Osteoblast (primary cell): ENCODE results near the gene C1QTNF9. TPM values are rescaled to one million over a fixed set of nuclear protein-coding genes. Genes with fewer than 3 reads are reported as not detected.
"Not testable (repeated sequence)": the region's sequence is repeated elsewhere in the genome, so short reads cannot be mapped to it uniquely, and the experiment has no call there.

ENCODE experiments used
- DNase-seq: peaks from one replicate; pipeline ENCODE4 v3.0.0; 2011; ENCODE audit warnings: low spot score, mixed read lengths; ENCODE audit not compliant: insufficient read length; ENCODE audit errors: missing footprints
- H2AFZ ChIP-seq: 2 replicates; pipeline ENCODE4 v1.6.0; 2011; ENCODE audit warnings: mild to moderate bottlenecking, low read length
- H3K27ac ChIP-seq: 2 replicates; pipeline ENCODE4 v1.5.1; 2011; ENCODE audit warnings: mild to moderate bottlenecking, low read depth, low read length, moderate library complexity
- H3K27me3 ChIP-seq: 2 replicates; pipeline ENCODE4 v1.6.0; 2012; ENCODE audit warnings: mild to moderate bottlenecking, control low read depth, inconsistent platforms, low read length, moderate library complexity; ENCODE audit not compliant: insufficient read depth
- H3K36me3 ChIP-seq: 2 replicates; pipeline ENCODE4 v1.5.1; 2011; ENCODE audit warnings: mild to moderate bottlenecking, low read length, control low read depth, moderate library complexity; ENCODE audit not compliant: insufficient read depth
- H3K4me1 ChIP-seq: 2 replicates; pipeline ENCODE4 v1.5.1; 2011; ENCODE audit warnings: mild to moderate bottlenecking, low read length, control low read depth, moderate library complexity; ENCODE audit not compliant: insufficient read depth
- H3K4me2 ChIP-seq: 2 replicates; pipeline ENCODE4 v1.6.0; 2011; ENCODE audit warnings: mild to moderate bottlenecking, low read length; ENCODE audit not compliant: insufficient read depth
- H3K4me3 ChIP-seq: fragments of 200-600 bp; sonication (generic); 3 replicates; pipeline ENCODE4 v1.5.1; 2012; ENCODE audit warnings: mild to moderate bottlenecking, low read length, inconsistent platforms; ENCODE audit not compliant: insufficient read depth
- H3K79me2 ChIP-seq: 2 replicates; pipeline ENCODE4 v1.6.0; 2012; ENCODE audit warnings: mild to moderate bottlenecking, low read length, control low read depth, inconsistent platforms; ENCODE audit not compliant: insufficient read depth
- H3K9me3 ChIP-seq: 2 replicates; pipeline ENCODE4 v1.5.1; 2011; ENCODE audit warnings: low read depth, low read length, control low read depth
- H4K20me1 ChIP-seq: 2 replicates; pipeline ENCODE4 v1.6.0; 2012; ENCODE audit warnings: mild to moderate bottlenecking, low read length, control low read depth; ENCODE audit not compliant: insufficient read depth
- total RNA-seq: library from RNA; depleted of rRNA; stranded (reverse); fragments of >200 nt; gene quantifications from 2 replicates; pipeline ENCODE4 v1.2.3, GENCODE V29; 2012
- TF ChIP-seq, protein P1 (sequence below): IDR thresholded peaks from 2 replicates; pipeline ENCODE4 v1.5.1; 2011; ENCODE audit warnings: mild to moderate bottlenecking, low read depth, low read length, moderate library complexity; ENCODE audit errors: extremely low read depth

The C1QTNF9 gene
- total RNA-seq, 1 donor: not detected

- Histone ChIP-seq H4K20me1 (no peaks in the 10 kb centered on the region), H3K4me2 (no peak overlapping the region), H3K4me1 (no peaks in the 10 kb centered on the region), H2AFZ (no peak overlapping the region), H3K9me3 (no peaks in the 10 kb centered on the region), H3K4me3 (no peak overlapping the region), H3K36me3 (no peaks in the 10 kb centered on the region), H3K79me2 (no peaks in the 10 kb centered on the region), H3K27me3 (no peaks in the 10 kb centered on the region), H3K27ac (no peak overlapping the region)
- TF ChIP-seq, protein P1, sequence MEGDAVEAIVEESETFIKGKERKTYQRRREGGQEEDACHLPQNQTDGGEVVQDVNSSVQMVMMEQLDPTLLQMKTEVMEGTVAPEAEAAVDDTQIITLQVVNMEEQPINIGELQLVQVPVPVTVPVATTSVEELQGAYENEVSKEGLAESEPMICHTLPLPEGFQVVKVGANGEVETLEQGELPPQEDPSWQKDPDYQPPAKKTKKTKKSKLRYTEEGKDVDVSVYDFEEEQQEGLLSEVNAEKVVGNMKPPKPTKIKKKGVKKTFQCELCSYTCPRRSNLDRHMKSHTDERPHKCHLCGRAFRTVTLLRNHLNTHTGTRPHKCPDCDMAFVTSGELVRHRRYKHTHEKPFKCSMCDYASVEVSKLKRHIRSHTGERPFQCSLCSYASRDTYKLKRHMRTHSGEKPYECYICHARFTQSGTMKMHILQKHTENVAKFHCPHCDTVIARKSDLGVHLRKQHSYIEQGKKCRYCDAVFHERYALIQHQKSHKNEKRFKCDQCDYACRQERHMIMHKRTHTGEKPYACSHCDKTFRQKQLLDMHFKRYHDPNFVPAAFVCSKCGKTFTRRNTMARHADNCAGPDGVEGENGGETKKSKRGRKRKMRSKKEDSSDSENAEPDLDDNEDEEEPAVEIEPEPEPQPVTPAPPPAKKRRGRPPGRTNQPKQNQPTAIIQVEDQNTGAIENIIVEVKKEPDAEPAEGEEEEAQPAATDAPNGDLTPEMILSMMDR: no peak
- DNase-seq: peak; percentile 43
Measured at GRCh38 chr13:24341439-24341838, 32.1 kb downstream of the C1QTNF9 start.

- Histone ChIP-seq H3K27me3 (no peaks in the 10 kb centered on the region), H3K4me2 (no peak overlapping the region), H3K9me3 (no peaks in the 10 kb centered on the region), H3K79me2 (no peaks in the 10 kb centered on the region), H3K27ac (no peak overlapping the region), H2AFZ (no peak overlapping the region), H3K4me1 (no peaks in the 10 kb centered on the region), H3K4me3 (no peak overlapping the region), H4K20me1 (no peaks in the 10 kb centered on the region), H3K36me3 (no peaks in the 10 kb centered on the region)
- TF ChIP-seq, protein P1: no peak
- no peak for DNase-seq
Measured at GRCh38 chr13:24348385-24348784, 39.0 kb downstream of the C1QTNF9 start.

DNA sequence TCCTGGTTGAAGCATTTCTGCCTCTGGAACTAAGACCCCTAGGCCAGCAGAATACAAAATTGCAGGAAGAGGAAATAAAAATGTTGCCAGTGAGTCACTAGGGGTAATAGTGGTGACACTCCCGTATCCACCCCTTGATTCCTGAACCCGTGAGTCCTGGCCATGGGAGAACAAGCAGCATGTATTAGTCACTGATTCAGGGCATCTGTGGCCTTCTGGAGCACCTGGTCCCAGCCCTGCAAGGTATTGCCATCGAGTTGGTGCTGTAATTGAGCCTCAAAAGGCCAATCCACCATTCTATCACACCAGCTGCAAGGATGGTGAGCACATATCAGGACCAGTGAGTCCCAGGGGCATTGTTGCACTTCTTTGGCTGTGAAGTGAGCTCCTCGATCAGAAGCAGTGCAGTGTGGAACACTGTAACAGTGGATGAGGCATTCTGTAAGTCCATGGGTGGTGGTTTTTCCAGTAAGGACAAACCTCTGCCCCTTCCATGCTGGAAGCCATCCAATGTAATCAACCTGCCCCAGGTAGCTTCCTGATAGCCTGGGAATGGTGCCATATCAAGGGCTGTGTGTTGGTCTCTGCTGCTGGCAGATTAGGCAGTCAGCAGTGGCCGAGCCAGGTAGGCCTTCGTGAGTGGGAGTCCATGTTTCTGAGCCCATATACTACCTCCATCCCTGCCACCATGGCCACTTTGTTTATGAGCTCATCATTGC lies 39.6 kb downstream of the C1QTNF9 start:
- H3K27me3 ChIP-seq: no peaks in the 10 kb centered on the region
- no peak overlapping the region for H3K4me2 ChIP-seq
- H3K79me2 ChIP-seq: no peaks in the 10 kb centered on the region
- no peaks in the 10 kb centered on the region for H3K4me1 ChIP-seq
- no peaks in the 10 kb centered on the region for H3K36me3 ChIP-seq
- H3K9me3 ChIP-seq: no peaks in the 10 kb centered on the region
- H3K27ac ChIP-seq: no peak overlapping the region
- no peak overlapping the region for H3K4me3 ChIP-seq
- peak; percentile 18 for DNase-seq
- TF ChIP-seq, protein P1: no peak
- no peak overlapping the region for H2AFZ ChIP-seq
- H4K20me1 ChIP-seq: no peaks in the 10 kb centered on the region

DNA sequence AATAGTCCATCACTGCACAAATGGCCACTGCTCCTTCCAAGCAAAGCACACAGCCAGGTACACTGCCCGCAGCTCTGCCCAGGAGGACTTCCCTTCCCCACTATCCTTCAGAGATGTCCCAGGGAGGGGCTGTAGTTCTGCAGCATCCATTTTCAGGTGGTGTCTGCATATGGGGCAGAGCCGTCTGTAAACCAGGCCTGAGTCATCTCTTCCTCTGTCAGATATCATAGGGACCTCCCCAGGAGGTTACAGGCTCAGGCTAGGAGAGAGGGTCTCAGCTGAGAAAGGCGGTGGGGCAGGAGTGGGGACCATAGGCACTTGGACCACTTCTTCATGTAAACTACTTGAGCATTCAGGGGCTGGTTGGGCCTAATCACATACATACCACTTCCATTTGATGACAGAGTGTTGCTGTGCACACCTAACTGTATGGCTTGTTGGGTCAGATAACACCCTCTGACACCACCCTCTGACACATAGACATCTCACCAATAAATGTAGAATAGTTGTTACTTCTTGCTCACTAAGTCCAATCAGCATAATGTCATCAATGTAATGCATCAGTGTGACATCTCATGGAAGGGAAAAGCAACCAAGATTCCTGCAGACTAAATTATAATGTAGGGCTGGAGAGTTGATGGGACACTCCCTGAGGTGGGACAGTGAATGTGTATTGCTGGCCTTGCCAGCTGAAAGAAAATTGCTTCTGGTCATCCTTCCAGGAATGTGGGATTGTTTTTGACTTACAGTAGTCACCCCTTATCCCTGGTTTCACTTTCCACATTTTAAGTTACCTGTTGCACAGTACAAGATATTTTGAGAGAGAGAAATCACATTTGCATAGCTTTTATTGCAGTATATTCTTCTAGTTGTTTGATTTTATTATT lies 40.6 kb downstream of the C1QTNF9 start:
- H3K79me2 ChIP-seq, H3K27me3 ChIP-seq, H4K20me1 ChIP-seq, DNase-seq, H3K27ac ChIP-seq, H3K9me3 ChIP-seq, H3K36me3 ChIP-seq, H3K4me3 ChIP-seq, H2AFZ ChIP-seq, H3K4me1 ChIP-seq, H3K4me2 ChIP-seq: not testable (repeated sequence)
